ENCODE results near the gene CASZ1.

The CASZ1 gene

GRCh38 chr1:10727751-10728232, 68.7 kb downstream of the CASZ1 start:
- DNase-seq (ENCODE audit: low spot score) = no peak

DNA sequence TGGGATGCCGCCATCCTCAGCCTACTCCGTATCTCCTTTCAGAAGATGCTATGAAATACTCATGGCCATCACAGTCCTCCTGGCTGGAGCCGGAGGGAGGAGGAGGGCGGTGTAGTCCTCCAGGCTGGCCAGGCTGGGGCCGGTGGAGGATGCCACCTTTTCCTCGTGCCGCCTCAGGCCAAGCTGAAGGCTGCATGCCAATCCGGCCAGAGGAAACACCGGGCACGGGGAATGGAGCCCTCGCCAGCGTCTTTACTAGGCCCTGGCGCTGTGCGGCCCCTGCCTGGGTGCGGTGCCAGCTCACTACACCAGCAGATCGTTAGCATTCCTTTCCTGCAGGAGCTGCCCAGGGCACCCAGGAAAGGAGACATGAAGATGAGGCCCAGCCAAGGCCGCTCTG, 70.1 kb downstream of the CASZ1 start:
- DNase-seq (ENCODE audit: low spot score) = no peak

GRCh38 chr1:10724948-10725847, 71.2 kb downstream of the CASZ1 start:
- DNase-seq (ENCODE audit: low spot score) = no peak

GRCh38 chr1:10724511-10724910, 71.9 kb downstream of the CASZ1 start:
- no peak for DNase-seq (ENCODE audit: low spot score)

- no peak for DNase-seq (ENCODE audit: low spot score)
These were observed 72.4 kb downstream of the CASZ1 start for GRCh38 chr1:10724052-10724494.

DNA sequence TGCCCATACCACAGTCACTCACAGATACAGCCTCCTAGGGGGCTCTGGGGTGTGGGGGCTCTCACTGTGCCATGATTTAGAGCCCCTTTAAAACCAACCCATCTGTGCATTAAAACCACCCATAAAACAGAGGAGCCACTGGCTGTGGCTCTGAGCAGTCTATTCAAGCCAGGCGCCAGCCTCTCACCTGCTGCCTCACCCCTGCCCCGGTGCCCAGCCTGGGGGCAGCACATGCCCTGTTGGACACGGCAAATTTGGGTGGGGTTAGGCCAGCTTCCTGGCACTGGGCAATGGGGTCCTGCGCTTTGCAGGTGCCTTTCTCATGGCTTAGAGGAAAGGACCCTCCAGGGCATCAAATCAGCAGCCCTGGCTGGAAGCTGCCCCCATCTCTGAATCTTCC, 73.1 kb downstream of the CASZ1 start:
- no peak for DNase-seq (ENCODE audit: low spot score)

GRCh38 chr1:10722803-10723202, 73.6 kb downstream of the CASZ1 start:
- DNase-seq (ENCODE audit: low spot score) = no peak

- no peak for DNase-seq (ENCODE audit: low spot score)
These were observed 74.8 kb downstream of the CASZ1 start for GRCh38 chr1:10721381-10722321.

GRCh38 chr1:10720635-10721034, 75.8 kb downstream of the CASZ1 start:
- DNase-seq (ENCODE audit: low spot score) = no peak

DNA sequence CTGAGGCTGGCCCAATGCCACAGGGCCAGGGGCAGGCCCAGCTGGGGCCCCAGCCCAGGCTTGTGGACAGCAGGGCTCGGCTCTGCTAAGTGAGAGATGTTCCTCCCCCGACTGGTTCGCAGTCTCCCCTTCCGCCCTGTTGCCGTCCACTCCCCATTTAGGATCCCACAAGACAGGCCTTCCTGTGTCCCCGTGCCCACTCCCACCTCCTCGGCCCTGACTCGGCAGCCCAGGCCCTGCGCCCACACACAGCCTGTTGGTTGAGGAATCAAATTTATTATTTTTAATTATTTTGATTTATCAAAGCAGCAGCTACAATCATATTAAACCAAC, 78.4 kb downstream of the CASZ1 start:
- no peak for DNase-seq (ENCODE audit: low spot score)

GRCh38 chr1:10717296-10718082, 79.0 kb downstream of the CASZ1 start:
- no peak for DNase-seq (ENCODE audit: low spot score)

- no peak for DNase-seq (ENCODE audit: low spot score)
These were observed 79.6 kb downstream of the CASZ1 start for GRCh38 chr1:10716840-10717239.

DNA sequence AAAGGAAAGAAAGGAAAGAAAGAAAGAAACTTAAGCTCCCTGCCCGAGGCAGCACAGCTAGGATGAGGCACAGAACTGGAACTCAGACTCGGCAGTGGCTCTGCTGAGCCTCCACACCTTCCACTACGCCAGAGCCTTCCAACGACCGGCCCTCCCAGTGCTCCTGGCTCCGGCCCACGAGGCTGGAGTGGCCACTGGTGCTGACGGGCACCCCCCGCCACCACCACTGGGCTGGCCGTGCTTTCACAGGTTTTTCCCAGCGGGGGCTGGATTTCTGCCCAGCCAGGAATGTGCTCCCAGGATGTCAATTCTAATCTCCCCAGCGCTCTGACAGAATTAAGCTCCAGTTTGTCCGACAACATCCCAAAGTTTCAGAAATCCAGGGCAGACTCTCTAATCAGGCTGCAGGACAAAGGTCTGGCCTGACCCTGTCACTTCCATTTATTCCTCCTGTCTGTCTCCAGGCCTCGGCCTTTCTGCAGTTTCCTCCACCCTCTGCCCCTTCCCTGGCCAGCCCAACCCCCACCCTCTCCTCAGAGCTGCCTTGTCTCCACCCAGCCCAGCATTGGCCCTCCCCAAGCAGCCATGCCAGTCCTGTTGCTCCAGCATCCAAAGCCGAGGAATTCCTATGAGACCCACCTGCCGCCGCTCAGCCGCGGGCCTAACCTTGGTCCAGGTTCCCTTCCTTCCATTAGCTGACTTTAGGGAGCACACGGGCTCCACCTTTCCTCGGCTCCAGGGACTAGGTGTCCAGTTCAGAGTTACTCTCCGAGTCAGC, 81.9 kb downstream of the CASZ1 start:
- no peak for DNase-seq (ENCODE audit: low spot score)

- no peak for DNase-seq (ENCODE audit: low spot score)
These were observed 82.8 kb downstream of the CASZ1 start for GRCh38 chr1:10713614-10714013.

- no peak for DNase-seq (ENCODE audit: low spot score)
These were observed 83.7 kb downstream of the CASZ1 start for GRCh38 chr1:10712568-10713362.

DNA sequence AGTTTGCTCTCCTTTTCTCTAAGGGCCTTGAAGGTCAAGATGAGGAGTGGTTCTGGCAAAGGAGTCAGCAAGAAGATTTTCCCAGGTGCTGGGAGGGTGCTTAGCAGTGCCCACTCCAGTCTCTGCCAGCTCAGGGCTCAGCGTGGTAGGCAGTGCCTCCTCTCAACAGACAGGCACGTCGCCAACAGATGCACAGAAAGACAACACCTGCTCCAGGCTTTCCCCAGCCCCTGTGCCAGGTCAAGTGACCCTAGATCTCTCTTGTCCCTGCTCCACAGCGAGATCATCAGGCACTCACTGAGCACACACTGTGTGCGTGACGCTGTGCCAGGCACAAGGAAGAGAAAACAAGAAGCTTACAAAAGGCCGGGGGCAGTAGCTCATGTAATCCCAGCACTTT, 86.0 kb downstream of the CASZ1 start:
- no peak for DNase-seq (ENCODE audit: low spot score)

DNA sequence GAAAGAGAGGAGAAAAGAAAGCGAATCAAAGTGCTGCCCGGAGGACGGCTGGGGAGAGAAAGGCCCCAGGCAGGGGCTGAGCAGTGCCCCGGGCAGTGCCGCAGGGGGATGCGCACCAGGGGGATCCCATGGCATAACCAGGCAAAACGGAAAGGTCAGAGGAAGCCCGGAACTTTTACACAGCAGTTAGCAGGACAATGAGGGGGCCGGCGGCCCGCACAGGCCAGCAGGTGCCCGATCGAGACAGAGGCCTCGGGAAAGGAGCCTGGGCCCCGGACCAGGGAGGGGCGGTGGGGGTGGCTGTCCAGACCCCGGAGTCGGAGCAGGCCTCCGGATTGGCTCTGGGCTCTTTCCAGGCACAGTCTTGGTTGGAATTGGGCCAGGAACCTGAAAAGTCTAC, 86.8 kb downstream of the CASZ1 start:
- DNase-seq (ENCODE audit: low spot score) = no peak

DNA sequence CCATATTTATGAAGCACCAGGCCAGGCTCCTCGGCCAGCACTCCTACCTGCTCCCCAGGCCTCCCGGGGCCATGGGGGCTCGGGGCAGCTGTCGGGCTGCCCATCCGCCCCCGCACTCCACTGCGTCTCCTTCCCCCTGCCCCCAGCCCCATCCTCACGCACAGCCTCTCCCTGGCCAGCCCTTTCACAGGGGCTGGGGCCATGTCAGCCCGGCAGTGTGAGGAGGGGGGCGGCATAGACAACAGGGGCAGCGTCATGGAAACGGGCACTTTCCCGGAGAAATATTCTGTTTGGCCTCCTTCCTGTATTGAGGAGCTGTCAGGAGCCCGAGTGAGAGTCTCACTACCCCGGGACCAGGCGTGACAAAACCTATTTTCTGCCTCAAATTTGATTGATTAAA, 87.3 kb downstream of the CASZ1 start:
- no peak for DNase-seq (ENCODE audit: low spot score)

- no peak for DNase-seq (ENCODE audit: low spot score)
These were observed 87.7 kb downstream of the CASZ1 start for GRCh38 chr1:10708757-10709156.

DNA sequence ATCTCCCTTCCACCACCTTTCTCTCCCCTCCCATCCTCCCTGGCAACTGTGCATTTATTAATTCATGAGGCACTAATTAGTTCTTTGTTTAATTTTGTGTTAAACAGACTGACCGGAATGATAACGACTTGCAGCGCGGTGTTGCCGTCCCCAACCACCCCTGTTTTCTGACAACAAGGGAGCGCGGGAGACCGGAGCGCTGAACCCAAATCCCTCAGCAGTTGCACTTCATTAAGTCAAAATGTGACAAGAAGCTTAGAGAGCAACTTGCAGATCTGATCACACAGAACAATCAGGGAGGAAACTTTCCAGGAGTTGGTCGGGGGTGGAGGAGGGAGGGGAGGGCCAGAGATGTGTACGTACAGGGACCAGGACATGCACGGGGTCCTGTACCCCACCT, 89.2 kb downstream of the CASZ1 start:
- no peak for DNase-seq (ENCODE audit: low spot score)

Data from CD4-positive, alpha-beta T cell treated with Interleukin-15 for 4 hours (primary cell).